Dedifferentiated amniotic fluid mesenchymal stem cell (primary cell): ENCODE measurements around the gene U2SURP.
"Not testable (repeated sequence)": the region's sequence is repeated elsewhere in the genome, so short reads cannot be mapped to it uniquely, and the experiment has no call there.

Experiments
- DNase-seq: peaks from one replicate; pipeline ENCODE4 v3.0.0-alpha.2; 2016; ENCODE audit errors: extremely low spot score

Gene U2SURP

DNA sequence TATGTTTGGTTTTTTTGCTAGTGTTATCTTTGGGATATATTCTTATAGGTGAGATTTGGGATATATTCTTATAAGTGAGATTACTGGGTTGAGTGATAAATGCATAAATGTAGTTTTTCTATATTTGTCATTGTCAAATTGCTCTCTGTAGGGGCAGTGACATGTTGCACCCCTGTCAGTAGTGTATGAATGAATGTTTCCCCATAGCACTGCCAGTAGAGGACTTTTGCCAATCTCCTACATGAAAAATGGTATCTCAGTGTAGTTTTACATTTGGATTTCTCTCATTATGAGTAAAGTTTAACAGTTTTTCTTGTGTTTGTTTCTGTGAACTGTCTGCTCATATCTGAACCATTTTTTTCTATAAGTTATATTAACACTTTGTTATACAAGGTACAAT lies 13.6 kb downstream of the U2SURP start:
- DNase-seq = no peak

DNA sequence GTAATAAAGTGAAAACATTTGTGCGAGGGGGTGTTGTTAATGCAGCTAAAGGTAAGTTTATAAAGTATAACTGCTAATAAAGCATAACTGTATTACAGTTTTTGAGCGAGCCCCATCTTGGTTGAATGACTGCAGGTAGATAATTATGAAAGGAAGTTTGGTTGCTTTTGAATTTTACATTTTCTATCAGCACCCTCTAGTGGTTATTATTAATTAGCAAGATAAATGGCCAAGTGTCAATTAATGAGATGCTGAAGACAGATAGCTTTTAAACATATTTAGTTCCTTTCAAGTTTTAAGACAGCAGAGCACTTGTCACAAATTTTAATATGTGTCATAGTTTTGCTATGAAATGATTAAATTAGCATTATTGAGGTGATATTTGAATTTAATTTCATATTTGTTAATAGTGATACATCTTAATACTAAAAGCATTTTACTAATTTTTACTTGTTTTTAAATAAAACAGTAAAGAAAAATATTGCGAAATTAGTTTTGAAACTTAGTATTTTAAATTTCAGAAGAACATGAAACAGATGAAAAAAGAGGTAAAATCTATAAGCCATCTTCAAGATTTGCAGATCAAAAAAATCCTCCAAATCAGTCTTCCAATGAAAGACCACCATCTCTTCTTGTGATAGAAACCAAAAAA lies 15.1 kb downstream of the U2SURP start:
- DNase-seq = no peak

DNA sequence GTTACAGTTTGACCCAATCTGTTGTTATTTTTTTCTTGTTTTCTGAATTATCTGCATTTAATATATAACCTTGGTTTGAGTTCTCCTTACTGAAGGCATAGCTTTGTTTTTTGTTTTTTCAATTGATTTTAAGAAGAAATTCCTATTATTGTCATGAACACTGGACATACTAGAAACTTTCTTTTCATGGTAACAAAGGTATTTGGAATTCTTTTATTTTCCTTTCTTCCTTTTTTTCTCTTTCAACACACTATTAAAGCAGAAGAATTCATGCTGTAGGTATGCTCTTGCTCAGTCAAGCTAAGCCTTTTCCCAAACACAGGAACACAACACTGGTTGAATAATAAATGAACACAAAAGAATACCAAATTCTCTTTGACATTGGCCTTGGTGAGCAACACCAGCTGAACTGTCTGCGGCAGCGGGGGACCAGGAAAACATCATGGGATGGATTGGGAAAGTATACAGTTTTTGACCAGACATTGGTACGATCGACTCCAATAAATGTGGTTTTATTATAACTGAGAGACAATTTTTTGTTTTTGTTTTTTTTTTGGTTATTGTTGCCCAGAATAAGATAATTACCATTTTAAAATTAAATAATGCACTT lies 23.1 kb downstream of the U2SURP start:
- DNase-seq = no peak

DNA sequence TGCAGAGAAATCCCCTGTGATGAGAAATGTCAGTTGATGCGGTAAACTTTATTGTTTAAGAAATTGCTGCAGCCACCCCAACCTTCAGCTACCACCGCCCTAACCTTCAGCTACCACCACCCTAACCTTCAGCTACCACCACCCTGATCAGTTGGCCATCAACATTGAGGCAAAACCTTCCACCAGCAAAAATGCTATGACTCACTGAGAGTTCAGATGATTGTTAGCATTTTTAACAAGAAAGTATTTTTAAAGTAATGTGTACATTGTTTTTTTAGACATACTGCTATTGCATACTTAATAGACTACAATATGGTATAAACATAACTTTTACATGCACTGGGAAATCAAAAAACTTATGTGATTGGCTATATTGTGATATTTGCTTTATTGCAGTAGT lies 30.0 kb downstream of the U2SURP start:
- DNase-seq = no peak

DNA sequence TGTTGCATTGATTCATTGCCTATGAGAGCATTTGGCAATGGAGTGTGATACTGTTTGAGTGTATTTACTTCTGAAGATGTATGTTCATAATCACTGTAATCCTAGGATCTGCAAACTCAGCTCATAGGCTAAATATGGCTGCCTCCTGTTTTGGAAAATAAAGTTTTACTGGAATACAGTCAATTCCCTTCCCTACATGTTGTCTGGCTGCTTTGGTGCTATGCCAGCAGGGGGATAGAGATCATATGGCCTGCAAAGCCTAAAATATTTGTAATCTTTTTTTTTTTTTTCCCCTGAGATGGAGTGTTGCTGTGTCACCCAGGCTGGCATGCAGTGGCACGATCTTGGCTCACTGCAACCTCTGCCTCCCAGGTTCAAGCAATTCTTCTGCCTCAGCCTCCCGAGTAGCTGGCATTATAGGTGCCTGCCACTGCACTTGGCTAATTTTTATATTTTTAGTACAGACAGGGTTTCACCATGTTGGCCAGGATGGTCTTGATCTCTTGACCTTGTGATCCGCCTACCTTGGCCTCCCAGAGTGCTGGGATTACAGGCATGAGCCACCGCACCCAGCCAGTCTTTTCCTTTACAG lies 30.5 kb downstream of the U2SURP start:
- DNase-seq = not testable (repeated sequence)

DNA sequence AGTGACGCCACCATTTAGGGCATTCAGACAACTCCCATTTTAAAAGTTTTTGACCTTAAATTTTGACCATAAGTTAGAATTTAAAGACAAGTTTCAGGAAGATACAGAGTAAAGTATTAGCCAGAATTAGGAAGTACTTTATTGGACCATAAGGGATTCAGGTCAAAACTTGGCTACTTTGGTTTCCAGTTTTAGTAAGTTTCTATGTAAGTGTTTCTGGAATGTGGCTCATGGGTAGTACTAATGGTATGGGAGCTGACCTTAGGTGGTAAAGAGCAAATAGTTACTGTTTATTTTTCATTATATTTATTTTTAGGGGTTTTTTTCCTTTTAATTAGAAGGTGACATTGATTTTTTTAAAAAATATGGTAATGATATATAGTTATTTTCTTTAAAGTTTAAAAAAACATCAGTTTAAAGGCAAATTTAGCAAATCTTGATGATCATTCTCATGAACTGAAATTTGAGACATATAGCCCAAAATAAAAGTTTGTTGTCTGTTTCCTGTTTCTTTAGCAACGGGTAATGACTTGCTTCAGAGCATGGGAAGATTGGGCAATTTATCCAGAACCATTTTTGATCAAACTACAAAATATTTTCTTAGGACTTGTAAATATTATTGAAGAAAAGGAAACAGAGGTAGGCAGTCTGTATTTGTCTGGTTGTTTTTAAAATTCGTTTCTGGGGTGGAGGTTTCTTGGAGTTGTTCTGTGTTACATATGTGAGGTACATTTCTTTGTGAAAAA lies 34.3 kb downstream of the U2SURP start:
- DNase-seq = peak; percentile 55

DNA sequence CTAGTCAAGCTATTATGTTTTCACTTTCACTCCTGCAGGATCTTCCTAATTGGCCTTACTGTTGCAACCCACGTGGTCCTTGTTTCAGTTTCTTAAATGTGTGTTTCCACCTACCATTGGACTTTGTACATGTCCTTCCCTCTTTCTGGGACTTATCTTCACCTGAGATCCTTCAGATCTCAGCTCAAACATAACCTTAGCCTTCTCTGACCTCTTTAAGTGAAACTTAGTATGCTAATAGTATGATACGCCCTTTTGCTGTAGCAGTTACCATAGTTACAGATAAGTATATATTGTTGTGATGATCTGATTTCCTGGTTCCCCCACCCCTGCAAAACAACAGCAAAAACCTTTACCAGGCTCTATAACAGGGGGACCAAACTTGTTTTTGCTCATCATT lies 35.2 kb downstream of the U2SURP start:
- no peak for DNase-seq

DNA sequence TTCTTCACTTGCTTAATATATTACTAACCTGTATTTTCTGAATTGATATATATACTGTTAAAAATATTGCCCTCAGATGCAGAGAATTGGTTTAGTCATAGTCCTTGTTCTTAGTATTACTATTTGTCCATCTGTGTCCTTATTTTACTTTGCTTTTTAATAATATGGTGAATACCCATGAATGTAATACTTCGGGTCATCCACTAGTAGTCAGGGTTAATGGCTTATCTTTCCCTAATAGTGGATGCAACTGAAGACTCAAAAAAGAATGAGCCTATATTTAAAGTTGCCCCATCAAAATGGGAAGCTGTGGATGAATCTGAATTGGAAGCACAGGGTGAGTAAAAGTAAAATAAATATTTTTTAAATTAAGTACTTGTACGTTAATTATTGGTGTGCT lies 36.5 kb downstream of the U2SURP start:
- DNase-seq = no peak

DNA sequence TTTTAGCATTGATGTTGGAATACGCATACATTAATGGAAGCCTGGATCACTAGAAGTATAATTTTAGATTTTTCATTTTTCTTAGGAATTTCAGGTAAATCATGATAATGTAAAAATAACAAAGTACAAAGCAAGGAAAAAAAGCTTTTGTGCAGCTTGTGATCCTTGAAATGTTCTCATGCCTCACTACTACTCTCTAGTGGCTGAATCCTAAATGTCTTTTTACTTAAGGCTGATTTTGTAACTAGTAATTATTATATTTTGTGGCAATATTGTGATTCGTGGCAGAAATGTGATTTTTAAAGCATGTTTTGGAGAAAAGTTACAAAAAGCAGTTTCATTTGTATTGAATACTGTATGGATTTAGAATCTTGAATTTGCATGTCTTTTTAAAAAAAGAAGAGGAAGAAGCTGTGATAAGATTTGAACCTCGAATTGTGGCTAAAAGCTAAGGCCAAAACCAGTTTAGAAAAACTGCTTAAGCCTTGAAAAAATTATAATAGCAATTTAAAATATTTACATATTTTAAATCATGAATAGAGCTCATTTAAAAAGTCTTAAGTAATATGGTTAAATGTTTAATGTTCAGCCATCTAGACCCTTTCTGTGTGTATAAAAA lies 39.0 kb downstream of the U2SURP start:
- DNase-seq = peak; percentile 39

DNA sequence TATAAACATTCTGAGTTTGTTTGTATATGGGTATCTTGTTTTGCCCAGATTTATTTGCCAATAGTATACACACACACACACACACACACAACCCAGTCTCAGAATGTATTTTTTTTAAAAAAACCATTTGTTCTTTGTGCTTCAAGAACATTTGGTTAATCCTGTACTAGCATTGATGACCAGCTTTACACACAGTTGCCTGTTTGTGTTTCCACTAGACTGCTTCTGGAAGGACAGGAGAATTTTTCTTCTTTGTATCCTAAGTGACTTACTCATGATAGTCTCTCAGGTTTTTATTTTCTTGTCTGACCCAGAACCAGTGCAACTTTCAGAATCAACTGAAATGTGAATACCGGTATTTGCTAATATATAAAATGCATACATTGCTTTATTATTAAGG lies 40.5 kb downstream of the U2SURP start:
- no peak for DNase-seq

DNA sequence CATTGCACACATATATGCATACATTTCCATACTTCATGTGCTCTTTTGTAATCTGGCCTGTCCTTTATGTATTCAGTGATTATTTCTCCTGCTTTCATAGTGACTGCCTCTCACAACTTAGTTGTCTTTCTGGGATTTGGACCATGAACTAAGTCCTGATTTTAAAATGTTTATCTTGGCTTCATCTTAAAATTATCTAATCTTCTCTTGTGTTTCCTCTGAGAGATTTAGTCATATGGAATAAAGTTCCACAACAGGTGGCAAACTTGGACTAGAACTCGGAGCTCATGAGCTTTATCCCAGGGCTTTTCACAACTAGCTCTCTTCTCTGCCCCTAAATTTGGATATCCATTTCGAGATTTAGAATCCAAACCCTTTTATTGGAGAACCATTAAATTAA lies 44.3 kb downstream of the U2SURP start:
- no peak for DNase-seq

DNA sequence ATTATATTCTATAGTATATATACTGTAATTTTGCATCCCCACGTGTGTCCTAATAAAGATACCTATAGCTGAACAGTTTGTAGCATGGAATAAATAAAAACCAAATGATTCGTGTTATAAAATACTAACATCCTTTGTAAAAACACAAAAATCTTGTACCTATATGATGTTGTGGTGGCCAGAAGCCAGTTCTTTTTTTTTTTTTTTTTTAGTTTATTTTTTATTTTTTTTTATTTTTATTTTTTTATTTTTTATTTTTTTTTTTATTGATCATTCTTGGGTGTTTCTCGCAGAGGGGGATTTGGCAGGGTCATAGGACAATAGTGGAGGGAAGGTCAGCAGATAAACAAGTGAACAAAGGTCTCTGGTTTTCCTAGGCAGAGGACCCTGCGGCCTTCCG lies 44.7 kb downstream of the U2SURP start:
- not testable (repeated sequence) for DNase-seq

DNA sequence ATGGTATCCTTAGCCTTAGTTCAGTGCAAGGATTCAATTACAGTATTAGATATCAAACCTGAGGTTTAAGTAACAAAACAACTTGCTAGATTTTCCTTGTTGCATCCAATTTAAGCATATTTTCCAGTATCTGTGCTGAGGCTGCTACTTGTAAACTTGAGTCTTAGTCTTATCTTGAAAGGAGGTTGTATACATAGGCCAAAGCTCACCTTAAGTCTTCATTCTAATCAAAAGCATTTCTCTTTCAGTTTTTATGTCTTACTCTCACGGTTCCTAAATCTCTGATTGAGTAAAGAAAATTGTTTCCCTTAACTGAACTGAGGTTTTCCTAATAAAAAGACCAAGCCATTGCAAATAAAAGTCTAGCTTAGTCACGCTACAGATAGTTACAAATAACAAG lies 52.6 kb downstream of the U2SURP start:
- DNase-seq = no peak

DNA sequence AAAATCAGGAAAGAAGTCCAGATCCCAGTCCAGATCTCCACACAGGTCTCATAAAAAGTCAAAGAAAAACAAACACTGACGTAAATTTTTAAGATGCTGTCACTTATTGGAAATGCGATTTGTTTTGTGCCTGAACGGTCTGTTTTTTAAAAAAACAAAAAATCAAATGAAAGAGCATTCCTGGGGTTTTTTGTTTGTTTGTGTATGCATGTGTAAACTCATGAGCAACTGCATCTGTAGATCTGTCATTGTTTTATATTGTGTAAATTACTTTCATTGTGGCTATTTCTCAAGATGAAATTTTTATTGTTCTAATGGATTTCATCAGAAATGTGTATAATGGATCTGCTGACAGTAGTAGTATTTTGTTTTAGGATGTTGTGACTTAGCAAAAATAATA lies 55.0 kb downstream of the U2SURP start:
- DNase-seq = no peak

DNA sequence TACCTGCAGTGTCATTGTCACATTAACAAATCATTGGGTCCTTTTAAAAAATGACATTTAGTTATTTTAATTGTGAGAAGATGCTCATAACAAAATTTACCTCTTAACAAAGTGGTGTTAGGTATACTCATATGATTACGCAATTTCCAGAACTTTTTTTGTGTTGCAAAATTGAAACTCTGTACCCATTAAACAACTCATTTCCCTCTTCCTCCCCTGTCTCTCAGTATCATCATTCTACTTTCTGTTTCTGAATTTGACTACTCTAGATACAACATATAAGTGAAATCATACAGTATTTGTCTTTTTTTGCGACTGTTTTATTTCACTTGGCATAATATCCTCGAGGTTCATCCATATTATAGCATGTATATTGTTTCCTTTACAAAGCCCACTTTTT lies 59.5 kb downstream of the U2SURP start:
- no peak for DNase-seq

DNA sequence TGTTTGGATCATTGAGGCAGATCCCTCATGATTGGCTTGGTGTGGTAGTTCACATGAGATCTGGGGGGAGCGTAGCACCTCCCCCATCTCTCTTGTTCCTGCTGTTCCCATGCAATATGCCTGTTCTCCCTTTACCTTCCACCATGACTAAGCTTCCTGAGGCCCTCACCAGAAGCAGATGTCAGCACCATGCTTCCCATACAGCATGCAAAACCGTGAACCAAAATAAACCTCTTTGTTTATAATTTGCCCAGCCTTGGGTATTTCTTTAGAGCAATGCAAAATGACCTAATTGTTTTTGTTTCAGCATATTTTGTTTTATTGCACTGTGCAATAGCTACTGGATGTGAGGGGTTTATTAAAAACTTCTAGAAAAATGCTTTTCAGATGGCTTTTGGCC lies 61.6 kb downstream of the U2SURP start:
- no peak for DNase-seq

DNA sequence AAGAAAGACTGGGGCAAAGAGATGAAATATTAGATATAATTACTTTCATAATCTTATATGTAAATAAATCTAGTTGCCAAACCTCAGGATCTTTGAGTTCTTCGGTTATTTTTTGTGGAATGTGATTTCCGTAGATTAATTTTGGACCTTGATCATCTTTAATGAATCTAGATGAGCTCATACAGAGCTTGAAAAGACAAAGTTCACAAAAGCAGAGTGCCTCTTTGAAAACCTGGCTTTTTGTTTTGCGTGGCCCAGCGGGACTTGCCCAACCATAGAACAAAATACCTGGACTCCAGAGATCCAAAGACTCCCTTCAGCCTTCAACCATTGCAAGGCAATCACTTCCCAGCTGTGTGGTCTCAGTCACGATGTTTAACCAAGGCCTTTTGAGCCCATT lies 63.4 kb downstream of the U2SURP start:
- DNase-seq = no peak

DNA sequence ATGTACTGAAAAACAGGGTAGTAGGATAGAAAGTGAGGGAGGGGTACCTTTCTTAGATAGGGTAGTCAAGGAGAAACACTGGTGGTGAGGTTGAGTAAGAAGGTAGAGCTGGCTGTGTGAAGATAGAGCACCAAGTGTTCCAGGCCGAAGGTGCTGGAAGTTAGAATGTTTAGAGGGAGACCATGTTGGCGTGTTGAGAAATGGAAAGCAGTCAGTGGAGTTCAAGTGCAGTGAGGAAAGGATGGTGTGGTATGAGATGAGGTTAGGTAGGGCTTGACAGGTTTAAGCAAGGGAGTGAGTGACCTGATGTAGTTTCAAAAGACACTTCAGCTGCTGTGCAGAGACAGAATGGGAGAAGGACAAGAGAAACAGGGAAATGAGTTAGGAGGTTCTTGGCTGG lies 64.0 kb downstream of the U2SURP start:
- DNase-seq = no peak

DNA sequence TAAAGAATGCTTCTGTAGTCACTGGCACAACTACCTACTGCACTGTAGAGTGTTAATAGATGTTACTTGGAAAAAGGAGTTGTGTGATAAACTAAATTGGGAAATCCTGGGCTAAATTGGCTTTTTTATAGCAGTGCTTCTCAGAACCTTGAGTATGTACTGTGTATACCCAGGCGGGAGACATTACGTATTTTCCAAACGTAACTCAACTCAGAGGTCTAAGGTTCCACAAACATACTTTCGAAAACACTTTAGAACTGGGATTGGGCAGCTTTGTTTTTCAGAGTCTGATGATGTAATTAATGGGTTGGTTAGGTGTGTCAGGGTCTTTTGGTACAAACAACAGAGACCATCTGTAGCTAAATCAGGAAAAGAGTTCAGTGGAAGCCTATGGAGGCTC lies 64.7 kb downstream of the U2SURP start:
- DNase-seq = no peak

DNA sequence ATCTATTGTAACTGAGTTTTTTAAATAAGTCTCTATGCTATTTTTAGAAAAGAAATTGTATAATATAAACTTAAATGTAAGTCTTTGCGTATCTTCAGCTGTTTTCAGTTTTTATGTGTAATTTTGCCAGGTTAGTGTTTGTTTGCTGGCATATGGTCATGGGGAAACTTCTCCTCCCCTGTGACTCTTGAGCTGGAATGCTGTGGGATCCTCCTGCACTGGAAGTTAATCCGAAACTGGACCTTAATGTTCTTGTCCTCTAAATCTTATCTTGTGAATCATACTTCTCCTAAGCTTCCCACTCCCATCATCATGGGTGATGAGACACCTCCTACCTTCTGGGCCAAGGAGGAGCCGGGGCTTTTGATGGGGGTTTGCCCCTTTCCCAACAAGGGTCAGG lies 65.8 kb downstream of the U2SURP start:
- DNase-seq = no peak

DNA sequence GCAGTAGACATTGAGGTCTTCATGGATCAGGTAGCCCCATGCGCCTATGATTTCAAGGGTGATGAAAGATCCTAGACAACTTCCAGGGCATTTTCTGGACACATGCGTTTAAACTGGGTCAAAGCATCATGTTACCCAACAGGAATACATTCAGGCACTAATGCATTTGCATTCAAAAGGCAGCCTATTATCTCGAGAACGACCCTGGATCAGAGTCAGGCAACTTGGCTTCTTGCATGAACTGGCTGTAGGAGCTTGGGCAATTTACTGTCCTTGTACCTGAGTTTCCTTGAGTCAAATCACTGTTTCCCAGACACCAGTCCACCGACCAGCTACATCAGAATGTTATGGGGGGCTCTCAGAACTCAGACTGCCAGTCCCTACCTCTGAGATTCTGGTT lies 66.7 kb downstream of the U2SURP start:
- no peak for DNase-seq

DNA sequence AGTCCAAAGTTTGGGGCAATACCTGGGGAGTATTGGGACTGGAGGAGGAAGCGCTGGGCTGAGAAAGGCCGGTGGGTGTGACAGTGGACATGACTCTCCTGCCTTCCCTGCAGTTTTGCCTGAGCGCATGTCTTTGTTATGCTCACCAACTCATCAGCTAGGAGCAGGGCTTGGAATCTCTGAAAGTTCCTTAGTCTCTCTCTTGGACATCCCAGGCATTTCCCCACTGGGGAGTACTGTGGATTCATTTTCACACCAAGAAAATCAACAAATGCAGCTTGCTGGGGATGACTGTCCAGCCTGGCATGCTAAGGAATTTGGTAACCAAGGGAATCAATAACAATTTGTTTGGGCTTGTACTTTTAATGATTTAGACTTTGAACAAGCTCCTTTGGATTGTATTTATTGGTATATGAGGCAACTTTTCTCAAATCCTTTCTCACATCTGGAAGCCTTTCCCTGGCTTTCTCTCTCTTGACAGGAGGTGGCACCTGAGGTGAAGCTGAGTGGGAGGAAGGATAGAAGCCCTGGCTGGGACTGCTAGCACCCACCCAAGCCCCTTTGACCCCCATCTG lies 69.7 kb downstream of the U2SURP start:
- peak; percentile 81 for DNase-seq
